NCI-H128 (cell line): ENCODE results near the gene PNLIPRP2.

Experiments used
- DNase-seq: peaks from one replicate; lab custom pipeline; 2025; ENCODE audit not compliant: unreplicated experiment; lab: John Stamatoyannopoulos, UW

Gene PNLIPRP2

GRCh38 chr10:116654816-116655215 is 34.1 kb downstream of the PNLIPRP2 start:
- no peak for DNase-seq

GRCh38 chr10:116655568-116655967 is 34.8 kb downstream of the PNLIPRP2 start:
- DNase-seq, result no peak

- no peak for DNase-seq
Observed at GRCh38 chr10:116656044-116656443, 35.3 kb downstream of the PNLIPRP2 start.

GRCh38 chr10:116657863-116658551 is 37.3 kb downstream of the PNLIPRP2 start:
- no peak for DNase-seq

GRCh38 chr10:116659049-116659670 is 38.4 kb downstream of the PNLIPRP2 start:
- no peak for DNase-seq

GRCh38 chr10:116660860-116661259 is 40.1 kb downstream of the PNLIPRP2 start:
- DNase-seq, result no peak

- no peak for DNase-seq
Observed at GRCh38 chr10:116663342-116663741, 42.6 kb downstream of the PNLIPRP2 start.

- DNase-seq, result no peak
Observed at GRCh38 chr10:116664631-116665030, 43.9 kb downstream of the PNLIPRP2 start.

GRCh38 chr10:116665541-116666125 is 44.9 kb downstream of the PNLIPRP2 start:
- DNase-seq, result no peak

GRCh38 chr10:116667484-116667883 is 46.7 kb downstream of the PNLIPRP2 start:
- DNase-seq, result no peak

GRCh38 chr10:116668018-116668417 is 47.3 kb downstream of the PNLIPRP2 start:
- no peak for DNase-seq

GRCh38 chr10:116668446-116668845 is 47.7 kb downstream of the PNLIPRP2 start:
- no peak for DNase-seq

GRCh38 chr10:116669080-116669479 is 48.3 kb downstream of the PNLIPRP2 start:
- no peak for DNase-seq

GRCh38 chr10:116669832-116670644 is 49.3 kb downstream of the PNLIPRP2 start:
- DNase-seq, result no peak

- DNase-seq, result no peak
Observed at GRCh38 chr10:116670706-116671105, 50.0 kb downstream of the PNLIPRP2 start.

GRCh38 chr10:116671274-116671926 is 50.6 kb downstream of the PNLIPRP2 start:
- no peak for DNase-seq

GRCh38 chr10:116672891-116673290 is 52.1 kb downstream of the PNLIPRP2 start:
- no peak for DNase-seq

- no peak for DNase-seq
Observed at GRCh38 chr10:116673866-116674265, 53.1 kb downstream of the PNLIPRP2 start.

- no peak for DNase-seq
Observed at GRCh38 chr10:116674901-116675423, 54.2 kb downstream of the PNLIPRP2 start.

GRCh38 chr10:116676118-116676517 is 55.4 kb downstream of the PNLIPRP2 start:
- no peak for DNase-seq

GRCh38 chr10:116676633-116677032 is 55.9 kb downstream of the PNLIPRP2 start:
- no peak for DNase-seq
